ENCODE data around the gene CORO1C.

- TF ChIP-seq NFE2L1 (tag; IDR thresholded peaks at IDR 0.05; ENCODE audit: borderline replicate concordance, low read depth) (no peak), POLR2A (conservative IDR thresholded peaks at IDR 0.05) (no peak), RCOR1 (IDR thresholded peaks at IDR 0.05; ENCODE audit: borderline replicate concordance in 1 of 2, low read depth in 2 of 2, low read length in 2 of 2) (no peak), ILF3 (IDR thresholded peaks at IDR 0.05; ENCODE audit: borderline replicate concordance) (no peak), KAT7 (CRISPR knock-in tag; IDR thresholded peaks at IDR 0.05; ENCODE audit: borderline replicate concordance) (no peak), TEAD4 (IDR thresholded peaks at IDR 0.05; ENCODE audit: low read length) (no peak), TEAD4 (CRISPR knock-in tag; IDR thresholded peaks at IDR 0.05; ENCODE audit: borderline replicate concordance) (no peak), CHD2 (IDR thresholded peaks at IDR 0.05; ENCODE audit: low read depth, low read length) (no peak)
- TF ChIP-seq, protein P1, sequence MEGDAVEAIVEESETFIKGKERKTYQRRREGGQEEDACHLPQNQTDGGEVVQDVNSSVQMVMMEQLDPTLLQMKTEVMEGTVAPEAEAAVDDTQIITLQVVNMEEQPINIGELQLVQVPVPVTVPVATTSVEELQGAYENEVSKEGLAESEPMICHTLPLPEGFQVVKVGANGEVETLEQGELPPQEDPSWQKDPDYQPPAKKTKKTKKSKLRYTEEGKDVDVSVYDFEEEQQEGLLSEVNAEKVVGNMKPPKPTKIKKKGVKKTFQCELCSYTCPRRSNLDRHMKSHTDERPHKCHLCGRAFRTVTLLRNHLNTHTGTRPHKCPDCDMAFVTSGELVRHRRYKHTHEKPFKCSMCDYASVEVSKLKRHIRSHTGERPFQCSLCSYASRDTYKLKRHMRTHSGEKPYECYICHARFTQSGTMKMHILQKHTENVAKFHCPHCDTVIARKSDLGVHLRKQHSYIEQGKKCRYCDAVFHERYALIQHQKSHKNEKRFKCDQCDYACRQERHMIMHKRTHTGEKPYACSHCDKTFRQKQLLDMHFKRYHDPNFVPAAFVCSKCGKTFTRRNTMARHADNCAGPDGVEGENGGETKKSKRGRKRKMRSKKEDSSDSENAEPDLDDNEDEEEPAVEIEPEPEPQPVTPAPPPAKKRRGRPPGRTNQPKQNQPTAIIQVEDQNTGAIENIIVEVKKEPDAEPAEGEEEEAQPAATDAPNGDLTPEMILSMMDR (IDR thresholded peaks at IDR 0.05 in 2 of 3, conservative IDR thresholded peaks at IDR 0.05 in 1 of 3; ENCODE audit: insufficient read depth in 2 of 3, low read depth in 1 of 3, low read length in 3 of 3), result no peak
Measured at GRCh38 chr12:108712925-108713203, 18.5 kb downstream of the CORO1C start.
